Coronary artery (tissue), 2 donors: ENCODE data around the gene RPL18.

Source experiments
- DNase-seq: peaks from one replicate; pipeline ENCODE4 v3.0.0-alpha.2; 2017; ENCODE audit warnings: low spot score
- H3K27ac ChIP-seq, 2 donors: fragments of 200-600 bp; sonication (generic); one replicate each; pipeline ENCODE4 v1.5.1; 2016 to 2019
- H3K4me3 ChIP-seq: fragments of 200-600 bp; sonication (generic); 2 replicates; pipeline ENCODE4 v1.5.1; 2016; ENCODE audit warnings: mild to moderate bottlenecking, moderate library complexity
- CTCF ChIP-seq: fragments of 200-600 bp; sonication (generic); IDR thresholded peaks from one replicate; pipeline ENCODE4 v1.5.1; 2019; ENCODE audit warnings: antibody characterized with exemption

The RPL18 gene

DNA sequence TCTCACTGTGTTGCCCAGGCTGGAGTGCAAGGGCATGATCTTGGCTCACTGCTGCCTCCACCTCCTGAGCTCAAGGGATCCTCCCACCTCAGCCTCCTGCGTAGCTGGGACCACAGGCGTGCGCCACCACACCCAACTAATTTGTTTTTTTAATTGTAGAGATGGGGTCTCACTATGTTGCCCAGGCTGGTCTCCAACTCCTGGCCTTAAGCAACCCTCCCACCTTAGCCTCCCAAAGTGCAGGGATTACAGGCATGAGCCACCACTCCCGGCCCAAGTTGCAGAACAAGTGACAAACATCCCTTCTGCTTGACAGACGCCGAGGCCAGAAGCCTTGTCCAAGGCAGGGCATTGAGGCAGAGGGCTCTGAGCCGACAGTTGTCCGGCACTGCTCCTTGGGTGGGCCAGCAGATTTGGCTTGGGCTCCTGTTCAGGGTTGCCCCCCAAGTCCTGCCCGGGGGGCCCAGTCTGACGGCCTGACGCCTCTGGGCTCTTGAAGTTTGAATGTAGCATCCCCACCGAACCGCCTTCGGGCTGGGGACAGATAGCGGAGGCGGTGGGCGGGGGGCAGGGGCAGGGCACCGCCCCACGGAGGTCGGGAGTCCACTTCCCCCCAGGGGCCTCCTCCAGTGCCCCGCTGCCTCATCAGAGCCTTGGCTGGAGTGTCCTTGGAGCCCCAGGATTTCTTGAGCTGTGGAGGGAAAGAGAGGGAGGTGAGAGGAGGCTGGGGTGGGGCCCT, 18.1 kb downstream of the RPL18 start:
- H3K27ac ChIP-seq: no peak overlapping the region
- H3K4me3 ChIP-seq: no peak overlapping the region
- no peak for TF ChIP-seq CTCF
- DNase-seq: no peak

DNA sequence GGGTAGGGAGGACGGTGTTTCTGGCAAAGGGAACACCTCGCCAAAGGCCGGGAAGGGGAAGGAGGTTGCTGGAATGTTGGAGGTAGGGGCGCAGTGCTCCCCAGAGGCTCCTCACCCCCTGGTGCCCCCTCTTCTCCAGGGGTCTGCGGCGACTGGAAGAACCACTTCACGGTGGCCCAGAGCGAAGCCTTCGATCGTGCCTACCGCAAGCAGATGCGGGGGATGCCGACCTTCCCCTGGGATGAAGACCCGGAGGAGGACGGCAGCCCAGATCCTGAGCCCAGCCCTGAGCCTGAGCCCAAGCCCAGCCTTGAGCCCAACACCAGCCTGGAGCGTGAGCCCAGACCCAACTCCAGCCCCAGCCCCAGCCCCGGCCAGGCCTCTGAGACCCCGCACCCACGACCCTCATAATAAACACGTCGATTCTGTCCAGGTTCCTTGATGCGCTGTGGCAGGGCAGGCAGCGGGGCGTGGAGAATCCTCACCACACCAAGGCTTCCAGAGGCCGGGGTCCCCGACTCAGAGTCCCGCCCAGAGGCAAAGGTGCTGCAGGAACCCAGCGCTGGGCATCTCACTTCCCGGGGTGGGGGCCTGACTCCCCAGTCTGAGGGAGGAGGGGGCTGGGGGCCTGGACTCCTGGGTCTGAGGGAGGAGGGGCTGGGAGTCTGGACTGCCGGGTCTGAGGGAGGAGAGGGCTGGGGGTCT, 19.8 kb downstream of the RPL18 start:
- no peak overlapping the region for H3K4me3 ChIP-seq
- TF ChIP-seq CTCF: no peak
- no peak overlapping the region for H3K27ac ChIP-seq
- DNase-seq: no peak

GRCh38 chr19:48596679-48597465, 22.1 kb downstream of the RPL18 start:
- no peak overlapping the region for H3K27ac ChIP-seq
- TF ChIP-seq CTCF: no peak
- DNase-seq: no peak
- no peak overlapping the region for H3K4me3 ChIP-seq

DNA sequence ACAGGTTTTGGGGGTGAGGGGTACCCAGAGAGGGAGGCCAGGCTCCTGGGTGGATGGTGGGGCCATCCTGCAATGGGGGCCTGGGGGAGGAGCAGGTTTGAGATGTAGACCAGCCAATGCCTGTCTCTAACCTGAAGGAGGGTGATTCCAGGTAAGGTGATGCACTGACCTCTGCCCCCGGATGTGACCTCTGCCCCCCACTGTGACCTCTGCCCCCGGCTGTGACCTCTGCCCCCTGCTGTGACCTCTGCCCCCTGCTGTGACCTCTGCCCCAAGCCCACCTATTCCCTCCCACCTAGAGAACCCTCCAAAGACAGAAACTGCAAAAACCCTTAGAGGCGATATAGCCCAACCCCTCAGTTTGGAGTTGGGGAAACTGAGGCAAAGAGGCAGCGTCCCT, 22.7 kb downstream of the RPL18 start:
- DNase-seq: no peak
- no peak for TF ChIP-seq CTCF
- Histone ChIP-seq H3K4me3 (no peak overlapping the region), H3K27ac (no peak overlapping the region)

DNA sequence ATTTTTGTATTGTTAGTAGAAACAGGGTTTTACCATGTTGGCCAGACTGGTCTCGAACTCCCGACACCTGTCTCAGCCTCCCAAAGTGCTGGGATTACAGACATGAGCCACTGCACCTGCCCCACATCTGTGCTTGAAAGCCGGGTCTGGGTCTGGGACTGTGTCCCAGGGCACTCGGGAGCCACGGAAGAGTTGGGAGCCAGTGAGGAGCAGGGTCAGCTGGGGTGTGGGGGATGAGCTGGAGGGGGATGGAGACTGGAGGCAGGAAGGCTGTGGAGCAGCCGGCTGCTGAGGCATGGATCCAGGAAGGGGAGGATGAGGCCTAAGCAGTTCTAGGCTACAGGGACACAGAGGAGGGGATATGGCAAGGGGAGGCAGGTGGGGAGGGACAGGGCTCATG, 23.1 kb downstream of the RPL18 start:
- no peak for DNase-seq
- Histone ChIP-seq H3K27ac (no peak overlapping the region), H3K4me3 (no peak overlapping the region)
- TF ChIP-seq CTCF: no peak

- no peak for TF ChIP-seq CTCF
These were observed 23.8 kb downstream of the RPL18 start for GRCh38 chr19:48595171-48595570.

More at GRCh38 chr19:48595171-48595570, 23.8 kb downstream of the RPL18 start:
- DNase-seq: no peak
- Histone ChIP-seq H3K27ac (no peak overlapping the region), H3K4me3 (no peak overlapping the region)
